Mucosa of stomach (tissue), 1 donor: Measurements from ENCODE around the gene TLE3.
"Not testable (repeated sequence)": the region's sequence is repeated elsewhere in the genome, so short reads cannot be mapped to it uniquely, and the experiment has no call there.

Experiments
- H3K27me3 ChIP-seq: one replicate; pipeline ENCODE4 v1.7.0; 2013; ENCODE audit warnings: mild to moderate bottlenecking, low read length; ENCODE audit not compliant: control insufficient read depth, insufficient read depth
- H3K36me3 ChIP-seq: one replicate; pipeline ENCODE4 v1.7.0; 2013; ENCODE audit warnings: low read length; ENCODE audit not compliant: control insufficient read depth, insufficient read depth
- H3K4me1 ChIP-seq: one replicate; pipeline ENCODE4 v1.7.0; 2013; ENCODE audit warnings: mild to moderate bottlenecking, low read length; ENCODE audit not compliant: control insufficient read depth, insufficient read depth
- H3K4me3 ChIP-seq: one replicate; pipeline ENCODE4 v1.7.0; 2013; ENCODE audit warnings: low read length
- H3K9ac ChIP-seq: one replicate; pipeline ENCODE4 v1.7.0; 2013; ENCODE audit warnings: mild to moderate bottlenecking, low read length, moderate library complexity
- H3K9me3 ChIP-seq: one replicate; pipeline ENCODE4 v1.7.0; 2013; ENCODE audit warnings: mild to moderate bottlenecking, low read length, moderate library complexity; ENCODE audit not compliant: control insufficient read depth
- donor health status: Pancreatic carcinoma.

Gene TLE3

DNA sequence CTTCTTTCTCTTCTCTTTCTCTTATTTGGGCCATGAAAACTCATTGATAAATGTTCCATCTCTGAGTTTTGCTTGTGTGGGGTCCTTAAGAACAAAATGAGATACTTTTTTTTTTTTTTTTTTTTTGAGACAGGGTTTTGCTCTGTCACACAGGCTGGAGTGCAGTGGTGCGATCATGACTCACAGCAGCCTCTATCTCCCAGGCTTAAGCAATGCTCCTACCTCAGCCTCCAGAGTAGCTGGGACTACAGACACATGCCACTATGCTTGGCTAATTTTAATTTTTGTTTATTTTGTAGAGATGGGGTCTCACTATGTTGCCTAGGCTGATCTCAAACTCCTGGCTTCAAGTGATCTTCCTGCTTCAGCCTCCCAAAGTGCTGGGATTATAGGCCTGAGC is 39.3 kb upstream of the TLE3 start:
- H3K4me3 ChIP-seq, H3K9me3 ChIP-seq, H3K36me3 ChIP-seq, H3K27me3 ChIP-seq, H3K9ac ChIP-seq: not testable (repeated sequence)
- H3K4me1 ChIP-seq: peaks cover 30% of the 10 kb centered on the region

DNA sequence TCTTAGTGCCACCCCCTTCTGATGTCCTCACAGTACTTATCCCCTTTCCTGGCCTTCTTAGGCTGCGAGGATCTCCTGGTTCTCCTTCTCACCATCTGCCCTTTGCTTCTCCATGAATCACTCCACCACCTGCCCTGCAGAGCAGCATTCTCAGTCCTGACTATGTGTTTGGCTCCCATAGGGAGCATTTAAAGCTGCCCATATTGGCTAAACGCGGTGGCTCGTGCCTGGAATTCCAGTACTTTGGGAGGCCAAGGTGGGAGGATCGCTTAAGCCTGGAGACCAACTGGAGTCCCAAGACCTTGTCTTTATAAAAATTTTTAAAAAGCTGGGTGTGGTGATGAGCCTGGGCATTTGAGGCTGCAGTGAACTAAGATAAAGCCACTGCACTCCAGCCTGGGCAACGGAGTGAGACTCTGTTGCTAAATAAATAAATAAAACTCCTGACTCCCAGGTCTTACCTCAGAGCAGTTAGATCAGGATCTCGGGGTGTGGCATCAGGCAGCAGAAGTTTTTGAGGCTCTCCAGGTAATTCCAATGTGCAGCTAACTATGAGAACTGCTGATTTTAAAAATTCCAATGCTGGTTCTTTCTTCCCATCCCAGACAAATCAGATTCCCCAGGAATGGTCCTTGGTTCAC is 36.2 kb upstream of the TLE3 start:
- H3K27me3 ChIP-seq: no peaks in the 10 kb centered on the region
- no peaks in the 10 kb centered on the region for H3K36me3 ChIP-seq
- no peaks in the 10 kb centered on the region for H3K9me3 ChIP-seq
- peaks cover 12% of the 10 kb centered on the region for H3K4me1 ChIP-seq
- no peak overlapping the region for H3K4me3 ChIP-seq
- no peak overlapping the region for H3K9ac ChIP-seq

DNA sequence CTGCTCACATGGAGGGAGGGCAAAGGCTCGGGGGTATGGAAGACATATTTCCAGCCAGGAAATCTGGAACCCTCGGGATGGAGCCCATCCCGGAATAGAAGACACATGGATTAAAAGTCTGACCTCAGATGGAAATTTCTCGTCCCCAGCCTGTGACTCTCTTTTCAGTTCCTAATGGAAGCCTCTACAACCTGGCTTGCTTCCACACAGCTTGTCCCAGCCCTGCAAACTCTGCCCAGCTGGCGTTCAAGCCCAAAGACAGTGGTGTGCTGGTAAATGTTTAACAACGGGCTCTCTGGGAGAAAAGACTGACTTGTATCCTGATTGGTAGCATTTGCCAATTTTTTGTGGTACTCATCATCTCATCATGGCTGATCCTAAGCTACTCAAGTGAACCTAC is 35.6 kb upstream of the TLE3 start:
- H3K9ac ChIP-seq: no peak overlapping the region
- no peak overlapping the region for H3K4me3 ChIP-seq
- H3K4me1 ChIP-seq: peaks cover 12% of the 10 kb centered on the region
- H3K36me3 ChIP-seq: no peaks in the 10 kb centered on the region
- no peaks in the 10 kb centered on the region for H3K9me3 ChIP-seq
- H3K27me3 ChIP-seq: no peaks in the 10 kb centered on the region

DNA sequence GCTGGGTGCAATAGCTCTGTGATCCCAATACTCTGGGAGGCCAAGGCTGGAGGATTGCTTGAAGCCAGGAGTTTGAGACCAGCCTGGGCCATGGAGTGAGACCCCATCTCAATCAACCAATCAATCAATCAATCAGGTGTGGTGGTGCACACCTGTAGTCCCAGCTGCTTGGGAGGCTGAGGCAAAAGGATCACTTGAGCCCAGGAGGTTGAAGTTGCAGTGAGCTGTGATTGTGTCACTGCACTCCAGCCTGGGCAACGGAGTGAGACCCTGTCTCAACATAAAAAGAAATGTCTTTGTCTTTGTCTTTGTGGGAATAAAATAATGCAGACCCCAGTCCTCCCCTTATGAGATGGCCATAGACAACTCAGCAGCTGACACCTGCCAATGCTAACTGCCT is 34.9 kb upstream of the TLE3 start:
- H3K4me3 ChIP-seq: no peak overlapping the region
- no peak overlapping the region for H3K9ac ChIP-seq
- peaks cover 12% of the 10 kb centered on the region for H3K4me1 ChIP-seq
- H3K27me3 ChIP-seq: peaks cover 4% of the 10 kb centered on the region
- no peaks in the 10 kb centered on the region for H3K36me3 ChIP-seq
- H3K9me3 ChIP-seq: no peaks in the 10 kb centered on the region

DNA sequence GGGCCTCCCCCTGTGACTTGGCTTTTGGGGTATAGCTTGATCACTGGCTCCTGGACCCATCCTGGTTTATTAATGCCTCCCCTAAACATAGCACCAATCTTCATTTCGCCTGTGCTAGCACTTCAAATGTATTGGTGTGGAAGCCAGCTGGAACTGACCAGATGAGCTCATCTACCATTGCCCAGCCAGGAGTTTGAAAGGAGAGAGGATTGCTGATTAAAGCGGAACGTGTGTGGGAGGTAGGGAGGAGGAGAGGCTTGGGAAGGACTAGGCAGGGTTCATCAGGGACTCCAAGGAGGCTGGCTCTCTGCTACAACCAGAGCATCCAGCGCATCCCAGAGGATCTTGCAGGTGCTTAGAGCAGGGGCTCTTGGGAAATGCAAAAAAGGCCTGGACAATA is 34.4 kb upstream of the TLE3 start:
- Histone ChIP-seq H3K4me3 (no peak overlapping the region), H3K27me3 (peaks cover 6% of the 10 kb centered on the region), H3K4me1 (peaks cover 12% of the 10 kb centered on the region), H3K9me3 (no peaks in the 10 kb centered on the region), H3K9ac (no peak overlapping the region), H3K36me3 (no peaks in the 10 kb centered on the region)

DNA sequence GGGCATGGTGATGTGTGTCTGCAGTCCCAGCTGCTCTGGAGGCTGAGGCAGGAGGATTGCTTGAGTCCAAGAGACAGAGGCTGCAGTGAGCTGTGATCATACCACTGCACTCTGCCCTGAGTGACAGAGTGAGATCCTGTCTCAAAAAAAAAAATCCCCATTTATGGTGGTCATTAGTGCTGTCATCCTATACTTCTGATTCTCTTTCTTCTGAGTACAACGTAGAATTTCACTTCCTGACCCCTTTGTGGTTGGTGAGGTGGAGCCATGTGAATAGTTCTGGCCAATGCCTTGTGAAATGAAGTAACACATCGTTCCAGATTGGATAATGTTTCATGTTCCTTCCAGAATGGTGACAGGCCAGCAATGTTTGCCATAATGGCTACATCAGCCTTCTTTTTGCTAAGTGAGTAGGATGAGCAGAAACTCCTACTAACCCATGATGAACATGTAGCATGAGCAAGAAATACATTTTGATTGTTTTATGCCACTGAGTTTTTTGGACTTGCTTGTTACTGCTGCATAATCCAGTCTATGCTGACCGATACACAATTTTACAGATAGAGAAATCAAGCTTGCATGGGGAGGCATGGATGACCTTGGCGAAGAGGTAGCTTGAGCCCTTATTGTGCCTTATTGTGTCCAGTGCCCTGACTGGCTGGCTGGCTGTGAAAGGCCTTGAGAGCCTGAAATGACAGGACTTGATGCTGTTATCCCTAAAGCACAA is 30.9 kb upstream of the TLE3 start:
- no peaks in the 10 kb centered on the region for H3K9me3 ChIP-seq
- no peaks in the 10 kb centered on the region for H3K36me3 ChIP-seq
- H3K4me1 ChIP-seq: peaks cover 9% of the 10 kb centered on the region
- H3K9ac ChIP-seq: no peak overlapping the region
- peaks cover 9% of the 10 kb centered on the region for H3K27me3 ChIP-seq
- H3K4me3 ChIP-seq: no peak overlapping the region

DNA sequence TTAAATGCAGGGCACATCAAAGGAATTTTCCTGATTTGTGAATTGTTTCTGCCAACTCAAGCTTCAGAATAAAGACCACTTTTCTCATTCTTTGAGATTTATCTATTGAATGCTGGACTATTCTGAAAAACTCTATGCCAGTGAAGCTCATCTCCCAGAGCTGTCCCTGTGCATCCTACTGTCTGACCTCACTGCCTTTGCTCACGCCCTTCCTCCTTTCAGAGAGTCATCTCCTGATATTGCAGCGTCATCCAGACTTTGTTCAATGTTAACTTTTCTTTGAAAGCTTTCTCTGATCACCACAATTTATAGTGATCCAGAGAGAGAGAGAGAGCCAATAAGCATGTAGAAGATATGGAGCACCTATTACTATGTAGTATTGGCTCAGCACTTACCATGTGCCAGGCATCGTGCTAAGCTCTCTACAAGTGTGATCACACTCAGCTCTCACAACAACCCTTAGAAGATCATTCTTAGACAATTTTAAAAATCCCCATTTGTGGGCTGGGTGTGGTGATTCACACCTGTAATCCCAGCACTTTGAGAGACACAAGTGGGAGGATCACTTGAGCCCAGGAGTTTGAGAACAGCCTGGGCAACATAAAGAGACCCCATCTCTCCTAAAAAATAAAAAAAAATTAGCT is 30.2 kb upstream of the TLE3 start:
- Histone ChIP-seq H3K9ac (no peak overlapping the region), H3K27me3 (peaks cover 9% of the 10 kb centered on the region), H3K4me3 (no peak overlapping the region), H3K4me1 (peaks cover 3% of the 10 kb centered on the region), H3K36me3 (no peaks in the 10 kb centered on the region), H3K9me3 (no peaks in the 10 kb centered on the region)

DNA sequence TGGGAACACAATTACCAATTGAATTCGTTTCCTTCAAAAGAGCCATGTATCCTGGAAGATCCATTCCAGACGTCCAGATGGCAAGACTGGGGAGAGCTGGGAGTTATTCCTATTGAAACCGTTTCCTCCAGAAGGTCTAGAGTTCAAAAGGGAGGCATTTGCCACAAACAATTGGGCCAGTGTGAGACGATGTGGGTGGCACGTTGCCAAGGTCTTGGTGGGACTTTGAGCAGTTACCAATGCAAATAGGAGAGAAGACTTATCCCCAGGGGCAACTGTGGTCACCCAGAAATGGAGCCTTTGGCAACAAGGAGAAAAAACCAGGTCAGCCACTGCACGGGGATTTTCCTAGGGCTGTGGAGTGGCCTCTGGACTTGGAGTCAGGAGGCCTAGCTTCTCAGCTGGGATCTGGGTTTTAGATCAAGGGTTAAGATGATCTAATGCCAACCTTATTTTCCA is 29.6 kb upstream of the TLE3 start:
- Histone ChIP-seq H3K9ac (no peak overlapping the region), H3K36me3 (no peaks in the 10 kb centered on the region), H3K4me3 (no peak overlapping the region), H3K4me1 (no peaks in the 10 kb centered on the region), H3K9me3 (no peaks in the 10 kb centered on the region), H3K27me3 (peaks cover 9% of the 10 kb centered on the region)

DNA sequence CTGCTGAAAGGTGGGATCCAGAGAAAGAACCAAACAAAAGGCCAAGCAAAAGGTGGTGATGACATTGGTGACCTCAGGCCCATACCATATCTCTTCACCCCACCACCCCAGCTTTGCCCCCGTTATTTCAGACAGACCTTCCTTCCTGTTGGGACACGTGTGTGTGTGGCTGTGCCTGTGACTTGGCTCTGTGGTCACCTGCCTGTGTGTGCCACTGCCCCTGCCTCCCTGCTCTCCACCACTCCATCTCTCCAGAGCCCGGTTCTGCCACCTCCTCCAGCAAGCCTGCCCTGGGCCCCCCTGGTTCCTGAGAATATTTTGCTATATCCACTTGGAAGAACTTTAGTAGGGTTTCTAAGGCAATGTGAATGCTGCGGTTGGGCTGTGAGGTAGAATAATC is 28.6 kb upstream of the TLE3 start:
- Histone ChIP-seq H3K4me3 (no peak overlapping the region), H3K27me3 (peaks cover 9% of the 10 kb centered on the region), H3K36me3 (no peaks in the 10 kb centered on the region), H3K4me1 (no peaks in the 10 kb centered on the region), H3K9ac (no peak overlapping the region), H3K9me3 (no peaks in the 10 kb centered on the region)

DNA sequence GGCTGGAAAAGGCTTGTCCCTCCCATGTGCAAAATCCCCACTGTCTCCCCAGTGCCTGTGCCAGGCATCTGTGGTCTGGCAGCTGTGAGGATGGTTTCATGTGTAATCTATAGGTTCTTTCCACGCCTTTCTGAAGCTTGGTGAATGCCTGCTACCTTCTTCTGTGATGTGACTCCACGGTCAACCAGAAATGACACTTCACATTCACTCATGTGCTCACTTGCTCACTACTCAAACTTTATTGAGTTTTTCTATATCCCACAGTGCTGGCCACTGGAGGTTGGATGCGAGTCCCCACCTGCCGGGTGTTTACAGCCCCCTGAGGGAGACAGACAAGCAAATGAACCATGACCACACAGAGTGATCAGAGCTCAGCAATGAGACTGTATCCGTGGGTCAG is 27.9 kb upstream of the TLE3 start:
- Histone ChIP-seq H3K36me3 (no peaks in the 10 kb centered on the region), H3K27me3 (peaks cover 9% of the 10 kb centered on the region), H3K4me3 (no peak overlapping the region), H3K4me1 (no peaks in the 10 kb centered on the region), H3K9me3 (no peaks in the 10 kb centered on the region), H3K9ac (no peak overlapping the region)

DNA sequence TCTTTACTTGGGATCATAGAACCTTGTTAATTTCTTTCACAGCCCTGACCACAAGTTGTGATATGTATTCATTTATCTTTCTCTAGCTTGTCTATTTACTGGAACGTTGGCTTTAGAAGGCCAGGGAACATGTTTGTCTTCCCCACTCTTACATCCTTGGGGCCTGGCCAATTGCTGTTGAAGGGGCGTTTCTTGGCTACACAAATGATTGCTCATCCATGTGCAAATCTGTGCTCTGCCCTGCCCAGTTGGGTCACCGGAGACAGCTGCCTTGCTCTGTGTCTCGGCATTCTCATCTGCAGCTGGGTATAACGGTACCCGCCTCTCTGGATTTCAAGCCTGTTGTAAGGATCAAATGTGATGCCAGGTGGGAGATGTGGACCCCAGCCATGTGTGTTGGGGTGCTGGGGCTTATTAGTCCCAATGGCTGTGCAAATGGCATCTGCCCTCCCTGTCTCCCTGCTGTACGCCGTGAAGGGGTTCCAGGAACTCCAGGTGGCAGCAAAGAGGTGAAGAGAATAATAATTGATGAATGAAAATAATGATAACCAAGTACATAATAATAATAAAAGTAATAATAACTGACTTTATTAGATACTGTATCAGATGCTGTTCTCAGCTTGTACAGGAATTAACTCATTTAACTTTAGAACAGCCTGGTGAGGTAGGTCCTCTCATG is 24.0 kb upstream of the TLE3 start:
- H3K27me3 ChIP-seq: peaks cover 4% of the 10 kb centered on the region
- no peak overlapping the region for H3K9ac ChIP-seq
- H3K9me3 ChIP-seq: no peaks in the 10 kb centered on the region
- no peak overlapping the region for H3K4me3 ChIP-seq
- no peaks in the 10 kb centered on the region for H3K4me1 ChIP-seq
- no peaks in the 10 kb centered on the region for H3K36me3 ChIP-seq
